PC-3 (cell line): ENCODE data around the gene FOXD2.

Experiments
- CTCF ChIP-seq: fragments of 300-600 bp; sonication (generic); conservative IDR thresholded peaks from 2 replicates; pipeline ENCODE4 v1.5.1; 2017; ENCODE audit warnings: antibody characterized with exemption, low read depth, mild to moderate bottlenecking, low read length
- EZH2 ChIP-seq: fragments of 300-600 bp; sonication (generic); IDR thresholded peaks from one replicate; pipeline ENCODE4 v1.6.1; 2017; ENCODE audit warnings: antibody characterized with exemption, mild to moderate bottlenecking, low read length; ENCODE audit not compliant: unreplicated experiment

GRCh38 chr1:47402591-47402990 is 35.3 kb upstream of the FOXD2 start:
- no peak for TF ChIP-seq EZH2
- no peak for TF ChIP-seq CTCF
